ENCODE data around the gene PCIF1.
"Not testable (repeated sequence)": the region's sequence is repeated elsewhere in the genome, so short reads cannot be mapped to it uniquely, and the experiment has no call there.

The PCIF1 gene

DNA sequence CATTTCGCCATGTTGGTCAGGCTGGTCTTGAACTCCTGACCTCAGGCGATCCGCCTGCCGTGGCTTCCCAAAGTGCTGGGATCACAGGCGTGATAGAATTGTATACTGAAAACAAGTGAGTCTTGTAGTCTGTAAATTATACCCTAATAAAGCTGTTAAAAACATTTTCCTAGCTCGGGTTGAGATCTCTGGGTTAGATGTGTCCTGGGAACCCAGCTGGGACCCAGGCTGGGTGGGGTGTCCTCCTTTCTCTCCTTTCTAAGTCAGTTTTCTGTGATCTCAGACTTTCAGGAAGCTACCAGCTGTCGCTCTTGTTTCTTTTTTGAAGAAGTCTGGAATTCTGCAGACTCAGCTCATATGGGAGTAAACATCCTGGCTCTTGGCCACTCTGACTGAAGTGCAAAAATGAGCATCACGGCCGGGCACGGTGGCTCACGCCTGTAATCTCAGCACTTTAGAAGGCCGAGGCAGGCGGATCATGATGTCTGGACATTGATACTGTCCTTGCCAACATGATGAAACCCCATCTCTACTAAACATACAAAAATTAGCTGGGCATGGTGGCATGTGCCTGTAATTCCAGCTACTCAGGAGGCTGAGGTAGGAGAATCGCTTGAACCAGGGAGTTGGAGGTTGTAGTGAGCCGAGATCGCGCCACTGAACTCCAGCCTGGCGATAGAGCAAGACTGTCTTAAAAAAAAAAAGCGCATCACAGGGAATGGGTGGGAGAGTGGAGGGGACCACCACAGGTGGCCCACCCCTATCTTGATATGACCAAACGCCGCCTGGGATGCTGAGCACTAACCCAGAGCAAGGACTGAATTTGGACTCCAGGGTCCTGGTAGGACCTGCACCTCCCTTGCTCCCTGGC, 9.9 kb upstream of the PCIF1 start:
- DNase-seq (ENCODE audit: low read depth), result no peak

DNA sequence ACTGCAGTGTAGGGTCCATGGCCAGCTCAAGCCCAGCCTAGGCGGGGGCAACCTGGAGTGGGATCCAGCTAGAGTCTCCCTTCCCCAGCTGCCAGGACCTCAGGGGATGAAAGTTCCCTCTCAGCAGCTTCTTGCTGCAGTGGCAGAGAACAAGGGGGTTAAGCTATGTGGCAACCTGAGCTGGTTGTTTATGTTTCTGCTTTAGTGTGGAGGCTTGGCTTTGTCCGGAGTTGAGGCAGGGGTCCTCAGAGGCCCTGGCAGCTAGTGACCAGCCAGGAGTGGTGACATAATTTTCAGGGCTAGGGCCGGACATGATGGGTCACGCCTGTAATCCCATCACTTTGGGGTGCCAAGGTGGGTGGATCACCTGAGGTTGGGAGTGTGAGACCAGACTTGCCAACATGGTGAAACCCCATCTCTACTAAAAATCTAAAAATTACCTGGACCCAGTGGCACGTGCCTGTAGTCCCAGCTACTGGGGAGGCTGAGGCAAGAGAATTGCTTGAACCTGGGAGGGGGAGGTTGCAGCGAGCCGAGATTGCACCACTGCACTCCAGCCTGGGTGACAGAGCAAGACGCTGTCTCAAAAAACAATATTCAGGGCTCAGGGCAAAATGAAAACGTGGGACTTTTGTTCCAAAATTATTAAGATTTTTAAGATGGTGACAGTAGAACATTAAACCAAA, 8.5 kb upstream of the PCIF1 start:
- no peak for DNase-seq (ENCODE audit: low read depth)

DNA sequence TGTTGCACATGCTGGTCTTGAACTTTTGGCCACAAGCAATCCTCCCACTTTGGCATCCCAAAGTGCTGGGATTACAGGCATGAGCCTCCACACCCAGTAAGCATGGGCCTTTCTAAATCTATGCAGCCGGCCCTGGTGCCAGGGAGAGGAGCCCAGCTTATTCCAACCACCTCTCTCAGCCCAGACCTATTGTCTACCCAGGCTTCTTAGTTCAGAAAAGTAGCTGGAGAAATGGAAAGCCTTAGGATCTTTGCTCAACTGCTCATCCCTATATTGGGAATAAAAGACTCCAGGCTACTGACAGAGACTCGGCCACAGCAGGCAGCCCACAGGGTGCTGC, 7.8 kb upstream of the PCIF1 start:
- DNase-seq (ENCODE audit: low read depth), result no peak

DNA sequence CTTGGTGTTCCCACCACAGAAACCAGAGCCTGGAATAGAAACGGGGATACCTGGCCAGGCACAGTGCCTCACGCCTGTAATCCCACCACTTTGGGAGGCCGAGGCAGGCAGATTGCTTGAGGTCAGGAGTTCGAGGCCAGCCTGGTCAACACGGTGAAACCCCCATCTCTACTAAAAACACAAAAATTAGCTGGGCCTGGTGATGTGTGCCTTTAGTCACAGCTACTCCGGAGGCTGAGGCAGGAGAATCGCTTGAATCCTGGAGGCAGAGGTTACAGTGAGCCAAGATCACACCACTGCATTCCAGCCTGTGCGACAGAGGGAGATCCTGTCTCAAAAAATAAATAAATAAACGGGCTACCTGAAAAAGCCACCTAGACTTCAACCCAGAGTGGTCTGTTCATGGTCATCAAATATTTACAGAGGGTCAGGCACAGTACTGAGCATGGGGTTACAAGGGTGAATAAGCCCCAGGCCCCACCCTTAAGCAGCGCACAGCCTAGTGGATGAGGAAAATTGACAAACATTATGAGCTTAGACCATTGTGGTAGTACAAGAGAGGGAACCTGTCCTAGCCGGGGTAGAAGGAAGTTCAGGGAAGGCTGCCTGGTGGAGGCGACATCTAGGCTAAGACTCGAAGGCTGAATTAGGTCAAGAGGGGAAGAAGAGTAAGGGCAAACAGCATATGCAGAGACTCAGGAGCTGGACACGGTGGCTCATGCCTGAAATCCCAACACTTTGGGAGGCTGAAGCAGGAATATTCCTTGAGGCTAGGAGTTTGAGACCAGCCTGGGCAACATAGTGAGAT, 7.2 kb upstream of the PCIF1 start:
- DNase-seq (ENCODE audit: low read depth), result no peak

DNA sequence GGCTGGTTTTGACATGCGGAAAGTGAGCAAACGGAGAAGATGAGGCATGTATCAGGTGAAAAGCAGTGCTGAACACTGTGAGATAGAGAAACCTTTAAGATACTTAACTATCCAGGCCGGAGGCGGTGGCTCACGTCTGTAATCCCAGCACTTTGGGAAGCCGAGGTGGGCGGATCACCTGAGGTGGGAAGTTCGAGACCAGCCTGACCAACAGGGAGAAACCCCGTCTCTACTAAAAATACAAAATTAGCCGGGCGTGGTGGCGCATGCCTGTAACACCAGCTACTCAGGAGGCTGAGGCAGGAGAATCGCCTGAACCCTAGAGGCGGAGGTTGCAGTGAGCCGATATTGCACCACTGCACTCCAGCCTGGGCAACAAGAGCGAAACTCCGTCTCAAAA, 2.8 kb upstream of the PCIF1 start:
- not testable (repeated sequence) for DNase-seq (ENCODE audit: low read depth)

DNA sequence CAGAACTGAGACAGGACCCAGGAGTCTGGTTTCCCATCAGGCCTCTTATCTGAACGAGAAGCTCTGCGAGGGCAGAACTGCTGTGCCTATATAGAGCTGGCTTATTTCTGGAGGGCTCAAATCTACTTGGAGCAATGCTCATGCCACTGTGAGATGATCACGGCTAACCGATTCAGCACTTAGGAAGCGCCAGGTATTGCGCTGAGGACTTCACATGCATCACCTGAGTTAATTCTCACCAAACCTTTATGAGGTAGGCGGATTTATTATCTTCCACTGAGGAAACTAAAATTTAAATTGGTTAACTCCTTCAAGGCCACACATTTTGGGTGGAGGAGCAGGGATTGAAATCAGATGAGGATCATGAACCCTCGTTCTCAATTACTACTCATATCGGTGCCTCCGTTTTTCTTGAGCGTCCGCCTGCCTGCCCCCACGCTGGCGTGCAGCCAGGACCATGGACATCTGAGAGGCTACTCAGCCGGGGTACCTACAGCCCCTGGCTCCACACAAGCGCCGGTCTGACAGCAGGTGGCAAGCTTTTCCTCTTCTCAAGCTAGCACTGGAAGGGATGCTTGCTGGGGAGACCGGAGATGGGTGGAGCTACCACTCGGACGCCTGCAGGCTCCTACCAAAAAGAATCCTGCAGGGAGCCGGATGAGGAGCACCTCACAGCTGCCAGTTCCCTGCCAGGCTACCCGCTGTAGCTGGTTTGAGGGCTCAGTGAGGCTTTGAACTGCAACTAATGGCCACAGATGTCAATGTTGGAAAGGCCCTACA, 1.0 kb upstream of the PCIF1 start:
- DNase-seq (ENCODE audit: low read depth), result peak; percentile 39

DNA sequence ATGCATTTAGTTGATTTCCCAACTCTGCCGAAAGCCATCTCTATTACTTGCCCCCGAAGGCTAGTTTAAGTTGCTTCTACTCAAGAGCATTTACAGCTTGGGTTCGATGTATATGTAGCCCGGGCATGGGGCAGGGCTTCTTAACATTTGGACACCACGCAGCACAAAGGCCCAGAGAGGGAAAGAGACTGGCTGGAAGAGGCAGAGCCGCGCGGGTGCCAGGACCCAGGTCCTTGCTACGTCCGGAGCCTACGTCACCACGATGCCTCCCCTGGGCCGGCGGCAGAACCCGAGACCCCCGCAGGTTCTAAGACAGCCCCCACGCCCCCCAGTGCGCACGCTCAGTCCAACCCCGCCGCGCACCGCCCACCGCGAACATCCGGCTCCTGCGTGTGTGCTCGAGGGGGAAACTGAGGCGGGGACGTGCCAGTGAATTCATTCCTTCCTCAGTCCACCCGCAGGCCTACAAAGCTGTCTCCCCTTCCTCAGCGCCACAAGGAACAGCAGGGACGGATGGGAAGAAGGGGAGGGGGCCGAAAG, 367 bp upstream of the PCIF1 start:
- DNase-seq (ENCODE audit: low read depth), result no peak

DNA sequence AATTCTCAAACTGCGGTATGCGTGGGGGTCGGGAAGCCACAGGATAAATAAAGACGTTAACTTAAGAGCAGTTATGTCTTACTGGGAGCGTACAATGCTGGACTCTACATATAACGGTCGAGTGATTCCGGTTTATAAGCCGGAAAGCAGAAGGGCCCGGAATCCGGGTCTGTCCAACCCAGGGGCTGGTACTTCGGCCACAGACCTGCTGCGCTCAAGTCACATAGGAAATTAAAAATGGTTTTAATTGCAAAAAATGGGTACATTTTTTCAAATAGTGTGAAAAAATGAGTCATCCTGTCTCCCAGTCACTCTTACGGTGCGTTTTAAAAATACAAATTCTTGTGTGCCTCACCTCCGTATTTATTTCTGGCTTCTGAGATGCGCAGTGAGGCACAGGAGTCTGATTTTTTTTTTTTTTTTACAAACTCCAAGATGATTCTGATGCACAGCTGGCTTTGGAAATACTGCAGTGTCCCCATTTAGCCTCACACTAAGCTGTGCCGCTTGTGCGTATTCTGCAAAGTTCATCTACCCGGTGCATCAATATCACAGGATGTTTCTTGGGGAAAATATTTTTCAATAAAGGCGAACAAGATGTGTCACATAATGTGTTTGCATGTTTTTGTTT, 1.0 kb downstream of the PCIF1 start:
- no peak for DNase-seq (ENCODE audit: low read depth)

DNA sequence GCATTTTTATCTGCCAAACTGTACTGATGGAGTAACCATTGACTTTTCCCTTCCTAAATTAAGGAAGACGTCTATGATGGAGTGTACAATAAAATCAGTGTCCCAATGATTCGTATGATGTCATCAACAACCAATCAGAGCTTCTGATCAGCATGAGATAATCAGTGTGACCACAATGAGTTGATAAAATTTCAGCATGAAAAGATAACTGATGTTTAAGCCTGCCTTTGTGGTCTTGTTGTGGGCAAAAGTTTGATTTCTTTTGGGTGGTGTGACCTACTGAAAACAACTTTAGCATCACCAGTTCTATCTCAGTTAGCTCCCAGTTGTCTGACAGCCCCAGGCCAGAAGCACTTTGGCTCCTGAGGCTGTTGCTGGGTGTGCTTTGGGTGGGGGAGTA, 3.3 kb downstream of the PCIF1 start:
- DNase-seq (ENCODE audit: low read depth), result no peak

DNA sequence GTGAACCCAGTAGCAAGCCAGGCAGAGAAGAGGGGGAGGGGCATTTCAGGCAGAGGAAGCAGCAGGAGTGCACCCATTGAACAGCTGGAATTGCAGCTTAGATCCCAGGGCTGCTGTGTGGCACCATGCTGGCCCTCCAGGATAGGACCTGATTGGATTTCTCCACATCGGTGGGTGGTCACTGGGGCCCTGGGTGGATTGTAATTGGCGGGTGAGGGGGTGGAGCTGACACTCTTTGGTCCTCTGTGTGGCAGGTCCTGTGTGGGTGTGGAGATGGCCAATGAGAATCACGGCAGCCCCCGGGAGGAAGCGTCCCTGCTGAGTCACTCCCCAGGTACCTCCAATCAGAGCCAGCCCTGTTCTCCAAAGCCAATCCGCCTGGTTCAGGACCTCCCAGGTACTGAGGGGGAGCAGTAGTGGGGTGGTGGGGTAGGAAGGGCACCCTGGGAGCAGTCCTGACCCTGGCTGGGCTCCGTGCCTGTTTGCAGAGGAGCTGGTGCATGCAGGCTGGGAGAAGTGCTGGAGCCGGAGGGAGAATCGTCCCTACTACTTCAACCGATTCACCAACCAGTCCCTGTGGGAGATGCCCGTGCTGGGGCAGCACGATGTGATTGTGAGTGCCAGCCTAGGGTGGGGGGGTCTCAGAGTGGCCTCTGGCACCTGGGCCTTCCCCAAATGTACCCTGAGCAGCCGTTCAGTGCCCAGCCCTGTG, 4.4 kb downstream of the PCIF1 start:
- DNase-seq (ENCODE audit: low read depth), result no peak

DNA sequence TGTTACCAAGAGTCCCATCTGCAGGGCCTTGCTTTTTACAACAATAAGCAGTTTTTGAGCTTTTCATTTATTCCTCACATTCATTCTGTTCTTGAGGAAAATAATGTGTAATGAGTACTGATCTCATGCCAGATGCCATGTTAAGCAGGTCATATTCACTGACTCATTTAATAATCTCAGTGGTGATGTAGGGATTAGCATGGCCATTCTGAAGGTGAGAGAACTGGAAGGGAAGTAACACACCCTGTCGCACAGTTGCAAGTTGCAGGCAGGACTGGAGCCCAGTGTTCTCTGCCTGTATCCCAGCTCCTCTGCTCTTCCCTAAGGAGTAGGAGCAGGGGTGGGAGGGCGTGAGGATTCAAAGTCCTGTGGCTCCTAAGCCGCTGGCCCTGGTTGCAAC, 5.6 kb downstream of the PCIF1 start:
- DNase-seq (ENCODE audit: low read depth), result no peak

DNA sequence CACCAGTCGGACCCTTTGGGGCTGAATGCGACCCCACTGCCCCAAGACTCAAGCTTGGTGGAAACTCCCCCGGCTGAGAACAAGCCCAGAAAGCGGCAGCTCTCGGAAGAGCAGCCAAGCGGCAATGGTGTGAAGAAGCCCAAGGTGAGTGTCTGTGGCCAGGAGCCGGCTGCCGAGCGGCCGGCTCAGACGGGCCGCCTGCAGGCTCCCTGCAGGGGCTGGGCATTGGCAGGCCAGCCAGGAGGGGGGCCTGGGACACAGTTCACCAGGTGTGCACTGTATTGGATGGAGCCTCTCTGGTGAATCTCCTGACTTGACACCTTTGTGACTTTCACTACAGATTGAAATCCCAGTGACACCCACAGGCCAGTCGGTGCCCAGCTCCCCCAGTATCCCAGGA, 6.0 kb downstream of the PCIF1 start:
- DNase-seq (ENCODE audit: low read depth), result no peak

DNA sequence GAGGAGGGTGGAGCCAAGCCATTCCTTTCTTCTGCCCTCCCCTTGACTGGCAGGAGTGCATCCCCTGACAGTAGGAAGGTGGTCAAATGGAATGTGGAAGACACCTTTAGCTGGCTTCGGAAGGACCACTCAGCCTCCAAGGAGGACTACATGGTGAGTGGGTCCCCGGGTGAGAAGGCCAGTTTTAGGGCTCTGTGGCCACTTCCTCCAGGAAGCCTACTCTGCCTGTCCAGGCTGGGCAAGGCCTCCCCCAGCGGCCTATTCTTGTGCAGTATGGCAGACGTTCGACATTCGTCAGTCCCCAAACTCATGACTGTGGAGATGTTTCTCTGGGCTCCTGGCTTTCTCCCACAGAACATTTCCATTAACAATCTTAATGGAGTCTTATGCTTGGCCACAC, 9.1 kb downstream of the PCIF1 start:
- no peak for DNase-seq (ENCODE audit: low read depth)

DNA sequence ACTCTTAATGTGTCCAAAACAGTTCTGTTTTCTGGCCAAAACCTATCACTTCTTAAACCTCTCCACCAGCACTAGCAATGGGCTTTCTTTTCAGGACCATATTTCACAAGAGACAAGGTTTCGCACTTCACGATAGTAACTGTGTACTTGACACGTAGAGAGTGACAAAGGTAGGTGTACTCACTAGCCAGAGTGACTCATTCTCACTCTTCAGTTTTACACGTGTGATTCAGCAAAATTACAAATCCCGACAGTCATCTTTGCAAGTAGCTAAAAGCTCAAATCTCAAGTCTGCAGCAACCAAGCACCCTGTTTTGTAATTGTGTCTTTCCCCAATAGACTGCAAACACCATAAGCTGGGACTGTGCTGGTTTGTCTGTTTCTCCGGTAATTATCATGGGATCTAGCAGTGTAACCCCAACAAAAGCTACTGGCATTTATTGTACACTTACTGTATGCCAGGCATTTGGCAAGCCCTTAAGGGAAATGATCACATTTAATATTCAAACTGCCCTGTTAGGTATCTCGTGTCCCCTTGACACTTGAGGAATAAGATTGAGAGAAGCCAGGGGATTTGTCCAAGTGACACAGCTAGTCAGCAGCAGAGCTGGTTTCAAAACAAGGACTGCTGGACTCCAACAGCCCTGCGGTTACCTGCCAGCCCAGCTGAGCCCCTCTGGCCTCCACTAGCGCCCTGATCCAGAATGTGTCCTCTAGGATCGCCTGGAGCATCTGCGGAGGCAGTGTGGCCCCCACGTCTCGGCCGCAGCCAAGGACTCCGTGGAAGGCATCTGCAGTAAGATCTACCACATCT, 9.9 kb downstream of the PCIF1 start:
- no peak for DNase-seq (ENCODE audit: low read depth)

DNA sequence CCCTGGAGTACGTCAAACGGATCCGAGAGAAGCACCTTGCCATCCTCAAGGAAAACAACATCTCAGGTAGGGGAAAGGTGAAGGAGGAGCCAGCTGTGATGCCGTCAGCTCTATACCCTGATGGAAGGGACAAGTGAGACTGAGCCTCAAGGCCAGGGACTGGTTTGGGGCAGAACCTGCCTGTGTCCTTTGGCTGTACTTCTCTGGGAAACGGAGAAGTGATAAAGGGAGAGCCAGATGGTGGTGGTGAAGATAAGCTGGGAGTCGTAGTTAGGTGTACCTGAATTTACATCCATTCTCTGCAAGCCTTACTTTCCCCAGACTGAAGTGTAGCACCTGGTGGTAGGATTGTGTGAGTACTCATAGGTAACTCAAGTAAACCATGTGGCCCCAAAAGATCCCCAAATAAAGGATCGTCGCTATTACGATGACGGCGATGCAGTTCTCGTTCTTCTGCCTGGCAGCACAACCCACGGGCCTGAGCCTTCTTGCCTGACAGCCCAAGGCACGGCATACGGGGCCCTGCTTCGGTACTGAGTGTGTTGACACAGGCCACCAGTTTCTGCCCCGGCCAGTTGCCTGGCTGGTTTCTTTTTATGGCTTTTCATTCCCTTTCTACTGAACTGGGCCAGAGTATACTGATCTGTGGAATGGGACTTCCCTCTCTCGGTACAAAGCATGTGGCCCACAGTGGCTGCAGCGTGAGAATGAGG, 10.6 kb downstream of the PCIF1 start:
- no peak for DNase-seq (ENCODE audit: low read depth)

DNA sequence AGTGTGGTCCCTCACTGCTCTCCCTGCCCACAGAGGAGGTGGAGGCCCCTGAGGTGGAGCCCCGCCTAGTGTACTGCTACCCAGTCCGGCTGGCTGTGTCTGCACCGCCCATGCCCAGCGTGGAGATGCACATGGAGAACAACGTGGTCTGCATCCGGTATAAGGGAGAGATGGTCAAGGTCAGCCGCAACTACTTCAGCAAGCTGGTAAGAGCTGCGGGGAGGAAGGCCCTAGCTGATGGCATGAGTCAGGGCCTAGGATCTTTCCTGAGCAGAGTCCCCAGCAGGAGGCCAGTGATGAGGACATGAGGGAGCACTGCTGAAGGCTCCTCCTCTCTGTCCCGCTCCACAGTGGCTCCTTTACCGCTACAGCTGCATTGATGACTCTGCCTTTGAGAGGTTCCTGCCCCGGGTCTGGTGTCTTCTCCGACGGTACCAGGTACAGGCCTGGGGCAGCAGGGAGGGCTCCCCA, 11.2 kb downstream of the PCIF1 start:
- DNase-seq (ENCODE audit: low read depth), result no peak

DNA sequence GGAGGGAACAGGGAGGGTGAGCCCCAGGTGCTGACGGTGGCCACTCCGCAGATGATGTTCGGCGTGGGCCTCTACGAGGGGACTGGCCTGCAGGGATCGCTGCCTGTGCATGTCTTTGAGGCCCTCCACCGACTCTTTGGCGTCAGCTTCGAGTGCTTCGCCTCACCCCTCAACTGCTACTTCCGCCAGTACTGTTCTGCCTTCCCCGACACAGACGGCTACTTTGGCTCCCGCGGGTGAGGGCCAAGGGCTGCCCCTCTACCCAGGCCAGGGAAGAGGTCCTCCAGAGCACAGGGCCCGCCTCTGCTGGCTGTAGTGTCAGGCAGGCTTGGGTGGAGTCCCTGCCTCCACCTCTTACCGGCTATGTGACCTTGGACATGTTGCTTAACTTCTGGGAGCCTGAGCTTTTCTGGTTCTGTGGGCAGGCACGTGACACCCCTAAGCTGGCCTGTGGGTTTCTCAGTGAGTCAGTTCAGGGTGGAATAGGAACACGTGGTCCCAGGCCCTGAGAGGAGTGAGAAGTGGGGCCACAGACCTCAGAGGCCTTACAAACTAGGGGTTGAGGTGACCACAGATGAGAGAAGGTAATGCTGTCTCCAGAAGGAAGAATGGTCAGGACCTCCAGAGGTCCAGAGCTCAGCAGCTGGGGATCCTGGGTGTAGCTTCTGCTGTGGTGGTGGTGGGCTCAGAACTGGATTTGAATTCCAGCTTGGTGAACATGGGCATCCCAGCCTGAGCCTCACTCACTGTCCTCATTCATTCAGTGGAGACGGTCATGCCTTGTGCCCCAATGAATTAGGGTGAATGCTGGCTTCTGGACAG, 11.9 kb downstream of the PCIF1 start:
- DNase-seq (ENCODE audit: low read depth), result no peak

Measured in T follicular helper cell (primary cell).